ENCODE data around the gene ELFN1. TPM values are rescaled to one million over a fixed set of nuclear protein-coding genes. Genes with fewer than 3 reads are reported as not detected.
A peak's percentile ranks its signal among the peaks of the same experiment; 100 is the strongest.

The ELFN1 gene
- total RNA-seq, 1 donor from 2014 or later = 2.4 TPM

- DNase-seq (ENCODE audit: low spot score) = no peak
- intact Hi-C loops (cut with DNase I) = no loop called here
- ATAC-seq = no peak
These were observed 28.9 kb upstream of the ELFN1 start for GRCh38 chr7:1641173-1641572.

- DNase-seq (ENCODE audit: low spot score) = no peak
- intact Hi-C loops (cut with DNase I) = no loop called here
These were observed 28.3 kb upstream of the ELFN1 start for GRCh38 chr7:1641661-1642260.

DNA sequence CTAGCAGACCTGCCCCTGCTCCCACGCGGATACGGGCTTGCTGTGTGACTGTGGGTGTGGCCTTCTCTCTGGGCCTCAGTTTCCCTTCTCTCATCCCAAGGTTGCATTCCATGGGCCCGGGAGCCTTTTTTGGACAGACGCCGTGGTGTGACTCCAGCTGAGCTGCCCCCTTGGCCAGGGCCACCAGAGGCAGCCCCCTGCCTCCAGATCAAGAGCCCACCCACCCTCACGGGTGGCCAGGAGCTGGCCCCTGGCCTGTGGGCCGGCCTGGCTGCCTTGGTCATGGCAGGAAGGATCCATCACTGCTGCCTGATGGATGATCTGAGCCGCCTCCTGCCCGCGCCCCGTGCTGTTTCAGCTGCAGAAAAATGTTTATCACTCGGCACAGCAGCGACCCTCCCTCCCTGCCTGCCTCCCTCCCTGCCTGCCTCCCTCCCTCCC lies 27.8 kb upstream of the ELFN1 start:
- DNase-seq (ENCODE audit: low spot score) (no peak), ATAC-seq (no peak)
- intact Hi-C loops (cut with DNase I) = no loop called here

More at GRCh38 chr7:1641661-1642260, 28.3 kb upstream of the ELFN1 start:
- ATAC-seq = no peak

DNA sequence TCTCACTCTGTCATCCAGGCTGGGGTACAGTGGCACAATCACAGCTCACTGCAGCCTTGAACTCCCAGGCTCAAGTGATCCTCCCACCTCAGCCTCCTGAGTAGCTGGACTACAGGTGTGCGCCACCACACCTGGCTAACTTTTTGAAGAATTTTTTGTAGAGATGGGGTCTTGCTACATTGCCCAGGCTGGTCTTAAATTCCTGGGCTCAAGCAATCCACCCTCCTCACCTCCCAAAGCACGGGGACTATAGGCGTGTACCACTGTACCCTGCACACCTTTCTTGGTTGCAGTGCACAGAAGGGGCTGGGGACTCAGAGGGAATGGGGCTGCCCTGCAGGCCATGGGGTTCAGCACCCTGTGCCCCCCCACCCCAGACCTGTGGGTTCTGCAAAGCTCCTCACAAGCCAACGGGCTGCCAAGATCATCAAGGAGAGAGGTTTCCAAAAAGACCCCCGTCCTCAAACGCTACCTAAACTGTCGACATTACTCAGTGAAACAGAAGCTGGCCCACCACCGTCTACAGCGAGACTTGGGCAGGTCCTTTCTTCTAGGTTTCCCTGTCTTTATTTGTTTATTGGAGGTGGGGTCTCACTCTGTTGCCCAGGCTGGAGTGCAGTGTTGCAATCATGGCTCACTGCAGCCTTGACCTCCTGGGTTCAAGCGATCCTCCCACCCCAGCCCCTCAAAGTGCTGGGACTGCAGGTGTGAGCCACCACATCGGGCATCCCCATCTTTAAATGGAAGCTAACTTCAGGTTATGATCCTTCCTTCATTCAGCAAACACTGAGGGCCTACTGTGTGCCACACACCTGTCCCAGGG lies 26.6 kb upstream of the ELFN1 start:
- no peak for ATAC-seq
- intact Hi-C loops (cut with DNase I) = no loop called here
- DNase-seq (ENCODE audit: low spot score) = no peak

GRCh38 chr7:1644341-1645070 lies 25.6 kb upstream of the ELFN1 start:
- DNase-seq (ENCODE audit: low spot score) = no peak
- intact Hi-C loops (cut with DNase I) = no loop called here
- no peak for ATAC-seq

GRCh38 chr7:1645071-1645409 lies 25.0 kb upstream of the ELFN1 start:
- DNase-seq (ENCODE audit: low spot score) (no peak), ATAC-seq (no peak)
- intact Hi-C loops (cut with DNase I) = no loop called here

- ATAC-seq (no peak), DNase-seq (ENCODE audit: low spot score) (no peak)
- intact Hi-C loops (cut with DNase I) = no loop called here
These were observed 24.6 kb upstream of the ELFN1 start for GRCh38 chr7:1645476-1645875.

GRCh38 chr7:1646391-1646790 lies 23.7 kb upstream of the ELFN1 start:
- intact Hi-C loops (cut with DNase I) = no loop called here

DNA sequence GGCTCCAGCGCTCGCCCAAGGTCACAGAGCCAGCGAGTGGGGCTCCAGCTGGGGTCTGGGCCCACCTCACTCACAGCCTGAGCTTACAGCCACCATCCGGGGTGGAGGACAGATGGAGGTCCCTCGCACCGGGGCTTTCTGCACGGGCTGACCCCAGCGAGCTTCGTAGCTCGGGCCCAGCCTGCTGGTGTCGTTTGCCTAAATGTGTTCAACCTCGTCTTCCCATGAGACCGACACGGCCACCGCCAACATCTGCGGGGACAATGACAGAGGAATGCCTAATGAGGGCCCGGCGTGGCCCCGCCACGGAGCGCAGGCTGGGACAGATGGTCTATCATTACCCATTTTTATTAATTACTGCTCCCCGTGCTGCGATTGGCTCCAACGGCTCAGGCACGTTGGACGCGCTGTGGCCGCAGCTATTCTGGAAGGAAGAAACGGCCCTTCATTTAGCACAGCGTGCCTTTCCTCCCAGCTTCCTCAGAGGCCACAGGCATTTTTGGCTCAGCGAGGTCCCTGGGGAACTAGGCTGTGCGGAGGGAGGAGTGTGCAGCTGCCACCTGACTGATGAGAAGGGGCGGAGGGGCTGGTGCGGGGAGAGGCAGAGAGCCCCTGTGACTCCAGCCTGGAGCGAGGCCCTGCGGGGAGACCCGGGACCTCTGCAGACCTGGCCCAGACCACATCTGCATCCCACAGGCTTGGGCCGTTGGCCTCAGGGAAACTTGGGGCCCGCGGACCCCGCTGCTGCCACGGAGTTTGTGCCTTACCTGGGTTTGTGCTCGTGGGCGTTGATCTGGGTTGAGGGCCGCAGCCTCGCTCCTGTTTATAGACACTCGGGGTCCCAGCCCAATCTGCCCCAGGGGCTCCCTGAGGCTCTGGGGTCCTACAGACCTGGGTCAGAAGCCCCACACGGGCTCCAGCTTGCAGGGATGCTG lies 22.9 kb upstream of the ELFN1 start:
- intact Hi-C loops (cut with DNase I) = no loop called here
- ATAC-seq = peak; percentile 72

More at GRCh38 chr7:1646391-1646790, 23.7 kb upstream of the ELFN1 start:
- DNase-seq (ENCODE audit: low spot score) = no peak
- ATAC-seq = no peak

GRCh38 chr7:1647961-1648672 lies 22.0 kb upstream of the ELFN1 start:
- ATAC-seq = peak; percentile 58
- DNase-seq (ENCODE audit: low spot score) = no peak
- intact Hi-C loops (cut with DNase I) = no loop called here

More for the DNA sequence above, 22.9 kb upstream of the ELFN1 start:
- DNase-seq (ENCODE audit: low spot score) = no peak

GRCh38 chr7:1649751-1650326 lies 20.2 kb upstream of the ELFN1 start:
- no peak for DNase-seq (ENCODE audit: low spot score)

GRCh38 chr7:1650363-1651030 lies 19.6 kb upstream of the ELFN1 start:
- DNase-seq (ENCODE audit: low spot score) (no peak), ATAC-seq (no peak)
- intact Hi-C loops (cut with DNase I) = no loop called here

More at GRCh38 chr7:1649751-1650326, 20.2 kb upstream of the ELFN1 start:
- ATAC-seq = no peak
- intact Hi-C loops (cut with DNase I) = no loop called here

- no peak for DNase-seq (ENCODE audit: low spot score)
- ATAC-seq = no peak
- intact Hi-C loops (cut with DNase I) = no loop called here
These were observed 19.0 kb upstream of the ELFN1 start for GRCh38 chr7:1651031-1651446.

DNA sequence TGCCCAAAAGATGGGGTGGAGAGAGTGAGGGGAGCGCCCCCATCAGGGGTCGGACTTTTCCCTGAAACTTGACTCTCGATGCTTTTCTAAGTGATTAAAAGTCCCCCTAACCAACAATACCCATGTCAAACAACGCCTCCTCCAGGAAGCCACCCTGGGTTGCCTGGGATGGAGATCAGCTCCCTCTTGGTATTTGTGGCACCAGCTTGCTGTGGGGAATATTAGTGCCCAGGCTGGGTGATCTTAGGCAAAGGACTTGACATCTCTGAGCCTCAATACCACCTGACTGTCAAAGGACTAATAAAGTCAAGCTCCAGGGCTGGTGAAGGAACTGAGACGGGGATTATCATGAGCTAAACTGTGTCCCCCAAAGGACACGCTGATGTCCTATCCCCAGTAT lies 18.2 kb upstream of the ELFN1 start:
- intact Hi-C loops (cut with DNase I) = no loop called here
- DNase-seq (ENCODE audit: low spot score) (no peak), ATAC-seq (no peak)

DNA sequence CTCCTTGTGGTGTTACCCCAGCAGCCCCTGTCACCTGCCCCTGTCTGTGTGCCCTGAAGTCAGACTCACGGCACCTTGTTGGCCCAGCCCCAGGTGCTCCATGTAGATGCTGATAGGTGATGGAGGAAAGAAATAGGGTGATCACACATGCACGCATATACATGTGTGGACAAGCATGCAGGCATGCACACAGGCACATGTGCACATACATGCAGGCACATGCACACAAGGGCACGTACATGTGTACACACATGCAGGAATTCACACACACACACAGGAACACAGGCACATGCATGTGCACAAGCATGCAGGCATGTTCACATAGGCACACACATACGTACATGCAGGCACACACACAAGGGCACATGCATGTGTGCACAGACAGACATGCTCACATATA lies 16.6 kb upstream of the ELFN1 start:
- DNase-seq (ENCODE audit: low spot score) (no peak), ATAC-seq (no peak)
- intact Hi-C loops (cut with DNase I) = no loop called here

- DNase-seq (ENCODE audit: low spot score) (no peak), ATAC-seq (no peak)
- intact Hi-C loops (cut with DNase I) = no loop called here
These were observed 16.0 kb upstream of the ELFN1 start for GRCh38 chr7:1654111-1654510.

GRCh38 chr7:1654738-1655475 lies 15.2 kb upstream of the ELFN1 start:
- intact Hi-C loops (cut with DNase I) = no loop called here
- ATAC-seq (no peak), DNase-seq (ENCODE audit: low spot score) (no peak)

Data from sciatic nerve (tissue), 2 donors.